Endothelial cell of umbilical vein (primary cell): ENCODE results near the gene C1orf210. TPM values are rescaled to one million over a fixed set of nuclear protein-coding genes. Genes with fewer than 3 reads are reported as not detected.

Experiments used
- BruUV-seq: library from RNA; stranded (reverse); fragments of 400-500 nt; replicated peaks from 2 replicates; lab custom pipeline; 2021; lab: Mats Ljungman, UMichigan
- CTCF ChIA-PET: fragments of 300-600, 350-600 bp; sonication (Branson Sonifier 250); formaldehyde crosslinking; loops from one replicate; lab custom pipeline; 2021; ENCODE audit warnings: antibody characterized with exemption, inconsistent platforms; lab: Charles Lee
- POLR2A ChIA-PET: fragments of 300-600, 350-600 bp; sonication (Branson Sonifier 250); formaldehyde crosslinking; loops from one replicate; lab custom pipeline; 2021; ENCODE audit warnings: antibody characterized with exemption, inconsistent platforms; lab: Charles Lee
- DNase-seq: peaks from one replicate; pipeline ENCODE4 v3.0.0-alpha.2; 2011; ENCODE audit warnings: low read depth, low spot score
- FAIRE-seq: peaks from 2 replicates; lab custom pipeline; 2011; peaks lifted over from hg19 to GRCh38; lab: Jason Lieb, UNC
- H2AFZ ChIP-seq: 2 replicates; pipeline ENCODE4 v1.6.0; 2012; ENCODE audit warnings: low read depth, low read length, control low read depth, inconsistent platforms
- H3K27ac ChIP-seq: 2 replicates; pipeline ENCODE4 v1.5.1; 2011; ENCODE audit warnings: low read depth, mild to moderate bottlenecking, control low read depth, low read length, moderate library complexity; ENCODE audit not compliant: insufficient read depth
- H3K27me3 ChIP-seq, 2 experiments: 2 replicates each; pipeline versions ENCODE4 v1.6.0 to v1.6.1; 2011; ENCODE audit warnings: low read length in 2 of 2, mixed read lengths in 1 of 2; ENCODE audit not compliant: control insufficient read depth in 2 of 2, insufficient read depth in 2 of 2
- H3K36me3 ChIP-seq, 2 experiments: 2 replicates in 1 of 2; 3 replicates in 1 of 2; pipeline ENCODE4 v1.5.1; 2011; ENCODE audit warnings: low read length in 2 of 2, mild to moderate bottlenecking in 1 of 2, moderate library complexity in 1 of 2; ENCODE audit not compliant: control insufficient read depth in 2 of 2, insufficient read depth in 2 of 2; ENCODE audit errors: extremely low read depth in 1 of 2
- H3K4me1 ChIP-seq: 3 replicates; pipeline ENCODE4 v1.5.1; 2011; ENCODE audit warnings: mild to moderate bottlenecking, low read length; ENCODE audit not compliant: control insufficient read depth, insufficient read depth; ENCODE audit errors: extremely low read depth
- H3K4me2 ChIP-seq: 2 replicates; pipeline ENCODE4 v1.6.1; 2011; ENCODE audit warnings: low read length, control low read depth, mixed read lengths; ENCODE audit not compliant: insufficient read depth
- H3K4me3 ChIP-seq, 3 experiments: fragments of 200-600 bp in 1 of 3; sonication (generic), shearing (Covaris generic) in 1 of 3; replicated peaks in 1 of 3; 2 replicates each; pipeline ENCODE4 v1.5.1; 2011 to 2016; ENCODE audit warnings: control low read depth in 3 of 3, low read length in 3 of 3, mild to moderate bottlenecking in 2 of 3, inconsistent platforms in 1 of 3, low read depth in 1 of 3, moderate library complexity in 1 of 3; ENCODE audit not compliant: insufficient read depth in 1 of 3
- H3K79me2 ChIP-seq: 2 replicates; pipeline ENCODE4 v1.6.0; 2012; ENCODE audit warnings: low read length, inconsistent platforms; ENCODE audit not compliant: control insufficient read depth, insufficient read depth
- H3K9ac ChIP-seq: replicated peaks from 2 replicates; pipeline ENCODE3; 2011; ENCODE audit warnings: low read length, control low read depth; ENCODE audit not compliant: insufficient read depth; ENCODE audit errors: extremely low read depth
- H3K9me1 ChIP-seq: replicated peaks from 3 replicates; pipeline ENCODE4 v1.6.0; 2011; ENCODE audit warnings: mild to moderate bottlenecking, low read length; ENCODE audit not compliant: control insufficient read depth, insufficient read depth; ENCODE audit errors: extremely low read depth
- H3K9me3 ChIP-seq: replicated peaks from 2 replicates; pipeline ENCODE4 v1.5.1; 2012; ENCODE audit warnings: low read length, inconsistent platforms; ENCODE audit not compliant: control insufficient read depth, insufficient read depth
- H4K20me1 ChIP-seq: replicated peaks from 2 replicates; pipeline ENCODE3; 2011; ENCODE audit warnings: mild to moderate bottlenecking, low read length; ENCODE audit not compliant: control insufficient read depth, insufficient read depth; ENCODE audit errors: extremely low read depth
- FOS ChIP-seq: IDR thresholded peaks from 2 replicates; pipeline ENCODE4 v1.6.1; 2011; ENCODE audit warnings: mild to moderate bottlenecking, low read length, moderate library complexity, borderline replicate concordance; ENCODE audit not compliant: insufficient read depth
- POLR2A ChIP-seq: IDR thresholded peaks from 2 replicates; pipeline ENCODE4 v1.6.1; 2012; ENCODE audit warnings: low read depth, mild to moderate bottlenecking, control low read depth, low read length
- dilution Hi-C: fragments of 300-500 bp; cut with MboI; formaldehyde crosslinking; loops from one replicate; pipeline ENCODE4 v1.15.0; 2019; ENCODE audit warnings: low sequenced_read_pairs; ENCODE audit not compliant: extremely low pct_ligation_motif_present
- intact Hi-C: fragments of 100-400 bp; cut with micrococcal nuclease; formaldehyde crosslinking; loops from one replicate; pipeline ENCODE4 v1.10.0; 2022
- polyA plus RNA-seq, 4 experiments: library from polyadenylated mRNA; depleted of rRNA in 3 of 4; stranded (reverse) in 3 of 4; unstranded in 1 of 4; fragments of >200 nt; gene quantifications; 2 replicates each; pipeline versions ENCODE4 v1.2.1 to v1.2.3, GENCODE V29; 2011 to 2012; ENCODE audit warnings: missing spikeins in 1 of 4
- total RNA-seq: library from RNA; stranded (reverse); gene quantifications from 2 replicates; pipeline ENCODE4 v1.2.3, GENCODE V29; 2021
- TF ChIP-seq, protein P1 (sequence below), 2 donors: IDR thresholded peaks; 1 replicate in 1 of 2; 2 replicates in 1 of 2; pipeline ENCODE4 v1.5.1; 2011; ENCODE audit warnings: low read length in 2 of 2, mild to moderate bottlenecking in 2 of 2, moderate library complexity in 2 of 2, control low read depth in 1 of 2, inconsistent platforms in 1 of 2, low read depth in 1 of 2; ENCODE audit not compliant: insufficient read depth in 1 of 2; ENCODE audit errors: extremely low read depth in 1 of 2
- TF ChIP-seq, protein P2 (sequence below): IDR thresholded peaks from 2 replicates; pipeline ENCODE4 v1.6.1; 2011; ENCODE audit not compliant: insufficient read depth, insufficient read length

Gene C1orf210
- total and polyA plus RNA-seq, 2 donors (not counting 3 experiments of a cell fraction or from before 2014, with no cell fraction given): not detected

DNA sequence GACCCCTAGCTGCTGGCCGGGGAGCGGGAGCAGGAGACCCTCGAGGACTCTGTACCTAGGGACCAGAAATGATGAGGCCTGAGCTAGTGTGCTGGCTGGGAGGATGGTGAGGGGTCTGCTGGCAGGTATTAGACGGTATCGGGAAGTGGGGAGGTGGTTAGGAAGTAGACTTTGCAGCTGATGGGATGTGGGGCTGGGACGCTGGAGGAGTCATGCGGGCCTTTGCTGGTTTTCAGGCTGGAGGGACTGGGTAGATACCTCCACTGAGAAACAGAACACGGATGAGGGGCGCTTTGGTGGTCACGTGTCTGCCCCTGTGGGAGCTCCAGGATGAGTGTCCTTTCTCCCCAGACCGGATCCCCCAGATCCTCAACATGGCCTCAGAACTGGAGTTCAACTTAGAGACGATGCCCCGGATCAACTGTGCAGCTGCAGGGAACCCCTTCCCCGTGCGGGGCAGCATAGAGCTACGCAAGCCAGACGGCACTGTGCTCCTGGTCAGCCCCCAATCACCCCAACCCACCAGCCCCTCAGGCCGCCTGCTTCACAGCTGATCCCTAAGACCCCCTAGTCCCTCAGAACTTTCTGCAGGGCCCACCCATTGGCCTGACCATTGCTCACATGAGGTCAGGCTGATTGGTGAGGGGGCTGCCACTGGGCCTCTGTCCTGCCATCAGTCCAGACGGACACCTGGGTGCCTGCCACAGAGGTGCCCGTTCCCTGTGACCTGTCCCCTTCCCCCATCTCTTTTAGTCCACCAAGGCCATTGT lies 23.4 kb upstream of the C1orf210 start:
- H3K4me1 ChIP-seq: peaks cover 8% of the 10 kb centered on the region
- DNase-seq (no peak), FAIRE-seq (no peak)
- no peak overlapping the region for H3K9ac ChIP-seq
- intact Hi-C loops: no loop called here
- ChIA-PET CTCF (interaction anchor here (0.9 to 1.4 kb wide), 3 partner anchors 69 to 106 kb away, joined by 3 to 5 read pairs (median 4); no protein-coding TSS in a partner anchor), POLR2A (interaction anchor here (1.3 to 1.5 kb wide), 2 partner anchors 8 to 70 kb away, joined by 3 read pairs; partner anchors contain the start of gene TIE1)
- peaks cover 48 to 88% of the 10 kb centered on the region in 2 experiments for H3K36me3 ChIP-seq
- BruUV-seq: no TSS peak
- H3K9me3 ChIP-seq: no peaks in the 10 kb centered on the region
- H2AFZ ChIP-seq: no peak overlapping the region
- H3K4me3 ChIP-seq: no peak overlapping the region
- dilution Hi-C loops: no loop called here
- no peaks in the 10 kb centered on the region for H3K27me3 ChIP-seq
- no peak overlapping the region for H3K27ac ChIP-seq
- H3K9me1 ChIP-seq: no peaks in the 10 kb centered on the region
- no peak overlapping the region for H3K4me2 ChIP-seq
- TF ChIP-seq, protein P1, sequence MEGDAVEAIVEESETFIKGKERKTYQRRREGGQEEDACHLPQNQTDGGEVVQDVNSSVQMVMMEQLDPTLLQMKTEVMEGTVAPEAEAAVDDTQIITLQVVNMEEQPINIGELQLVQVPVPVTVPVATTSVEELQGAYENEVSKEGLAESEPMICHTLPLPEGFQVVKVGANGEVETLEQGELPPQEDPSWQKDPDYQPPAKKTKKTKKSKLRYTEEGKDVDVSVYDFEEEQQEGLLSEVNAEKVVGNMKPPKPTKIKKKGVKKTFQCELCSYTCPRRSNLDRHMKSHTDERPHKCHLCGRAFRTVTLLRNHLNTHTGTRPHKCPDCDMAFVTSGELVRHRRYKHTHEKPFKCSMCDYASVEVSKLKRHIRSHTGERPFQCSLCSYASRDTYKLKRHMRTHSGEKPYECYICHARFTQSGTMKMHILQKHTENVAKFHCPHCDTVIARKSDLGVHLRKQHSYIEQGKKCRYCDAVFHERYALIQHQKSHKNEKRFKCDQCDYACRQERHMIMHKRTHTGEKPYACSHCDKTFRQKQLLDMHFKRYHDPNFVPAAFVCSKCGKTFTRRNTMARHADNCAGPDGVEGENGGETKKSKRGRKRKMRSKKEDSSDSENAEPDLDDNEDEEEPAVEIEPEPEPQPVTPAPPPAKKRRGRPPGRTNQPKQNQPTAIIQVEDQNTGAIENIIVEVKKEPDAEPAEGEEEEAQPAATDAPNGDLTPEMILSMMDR (IDR thresholded peaks at IDR 0.05; ENCODE audit: extremely low read depth in 1 of 2, insufficient read depth in 1 of 2, low read depth in 1 of 2, low read length in 2 of 2): no peak
- TF ChIP-seq POLR2A (no peak), FOS (no peak)
- TF ChIP-seq, protein P2, sequence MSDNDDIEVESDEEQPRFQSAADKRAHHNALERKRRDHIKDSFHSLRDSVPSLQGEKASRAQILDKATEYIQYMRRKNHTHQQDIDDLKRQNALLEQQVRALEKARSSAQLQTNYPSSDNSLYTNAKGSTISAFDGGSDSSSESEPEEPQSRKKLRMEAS: no peak
- H3K79me2 ChIP-seq: peaks cover 47% of the 10 kb centered on the region
- H4K20me1 ChIP-seq: no peaks in the 10 kb centered on the region
